HEK293T (cell line): ENCODE results near the gene EML6.

Source experiments
- BHLHE40 ChIP-seq: fragments of 450-650 bp; IDR thresholded peaks from 2 replicates; pipeline ENCODE4 v1.6.1; 2016; ENCODE audit warnings: mild to moderate bottlenecking, moderate library complexity, borderline replicate concordance
- FOXA1 ChIP-seq: fragments of 450-650 bp; IDR thresholded peaks from 2 replicates; pipeline ENCODE4 v1.6.1; 2016; ENCODE audit warnings: mild to moderate bottlenecking
- NFRKB ChIP-seq: fragments of 450-650 bp; IDR thresholded peaks from 2 replicates; pipeline ENCODE4 v1.6.1; 2016; ENCODE audit warnings: mild to moderate bottlenecking, moderate library complexity
- SP1 ChIP-seq: fragments of 450-650 bp; IDR thresholded peaks from 2 replicates; pipeline ENCODE4 v1.6.1; 2017
- SUZ12 ChIP-seq: fragments of 450-650 bp; IDR thresholded peaks from 2 replicates; pipeline ENCODE4 v1.6.1; 2016; ENCODE audit warnings: mild to moderate bottlenecking
- ZNF384 ChIP-seq: fragments of 450-650 bp; IDR thresholded peaks from 2 replicates; pipeline ENCODE4 v1.6.1; 2016
- TF ChIP-seq, protein P1 (sequence below): fragments of 450-650 bp; IDR thresholded peaks from 2 replicates; pipeline ENCODE4 v1.6.1; 2016

GRCh38 chr2:54947136-54947535 lies 223.7 kb downstream of the EML6 start:
- TF ChIP-seq SUZ12 (no peak), SP1 (no peak), ZNF384 (no peak), NFRKB (no peak), BHLHE40 (no peak), FOXA1 (no peak)
- TF ChIP-seq, protein P1, sequence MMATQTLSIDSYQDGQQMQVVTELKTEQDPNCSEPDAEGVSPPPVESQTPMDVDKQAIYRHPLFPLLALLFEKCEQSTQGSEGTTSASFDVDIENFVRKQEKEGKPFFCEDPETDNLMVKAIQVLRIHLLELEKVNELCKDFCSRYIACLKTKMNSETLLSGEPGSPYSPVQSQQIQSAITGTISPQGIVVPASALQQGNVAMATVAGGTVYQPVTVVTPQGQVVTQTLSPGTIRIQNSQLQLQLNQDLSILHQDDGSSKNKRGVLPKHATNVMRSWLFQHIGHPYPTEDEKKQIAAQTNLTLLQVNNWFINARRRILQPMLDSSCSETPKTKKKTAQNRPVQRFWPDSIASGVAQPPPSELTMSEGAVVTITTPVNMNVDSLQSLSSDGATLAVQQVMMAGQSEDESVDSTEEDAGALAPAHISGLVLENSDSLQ = no peak
